AML-193 (cell line): Measurements from ENCODE around the gene CCNY.

Source experiments
- DNase-seq, 2 experiments: peaks; one replicate each; lab custom pipeline; 2025; lab: John Stamatoyannopoulos, UW

Gene CCNY

DNA sequence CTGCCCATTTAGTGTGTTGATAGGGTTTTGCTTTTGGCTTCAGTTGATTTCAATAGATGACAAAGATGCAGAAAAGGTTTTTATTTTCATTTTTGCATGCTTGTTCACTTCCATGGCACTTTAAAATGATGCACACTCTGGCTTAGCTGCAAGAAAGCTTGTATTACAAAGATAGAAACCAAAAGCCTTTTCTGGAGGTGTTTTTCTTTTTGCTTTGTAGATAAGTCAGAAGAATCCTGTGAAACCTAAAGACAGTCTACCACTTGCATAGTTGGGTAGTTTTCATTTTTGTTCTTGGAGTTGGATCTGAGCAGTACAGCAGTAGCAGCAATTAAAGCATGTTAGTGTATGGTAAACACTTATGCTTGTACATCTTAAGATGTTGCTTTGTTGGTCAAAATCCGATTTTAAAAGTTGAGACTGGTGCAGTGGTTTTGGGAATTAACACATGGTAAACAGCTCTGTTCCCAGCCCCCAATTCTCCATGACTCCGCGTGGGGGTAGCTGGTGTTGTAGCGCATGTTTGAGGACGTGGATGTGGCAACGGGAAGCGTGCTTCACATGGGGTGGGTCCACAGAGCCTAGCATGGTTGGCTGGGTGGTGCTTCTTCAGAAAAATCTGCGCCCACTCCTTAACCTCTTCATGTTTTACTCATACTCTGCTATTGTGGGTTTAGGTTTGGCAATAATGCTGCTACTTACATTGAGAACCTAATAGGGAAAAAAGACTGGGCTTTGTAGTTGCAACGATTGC, 19.8 kb downstream of the CCNY start:
- DNase-seq, result no peak

DNA sequence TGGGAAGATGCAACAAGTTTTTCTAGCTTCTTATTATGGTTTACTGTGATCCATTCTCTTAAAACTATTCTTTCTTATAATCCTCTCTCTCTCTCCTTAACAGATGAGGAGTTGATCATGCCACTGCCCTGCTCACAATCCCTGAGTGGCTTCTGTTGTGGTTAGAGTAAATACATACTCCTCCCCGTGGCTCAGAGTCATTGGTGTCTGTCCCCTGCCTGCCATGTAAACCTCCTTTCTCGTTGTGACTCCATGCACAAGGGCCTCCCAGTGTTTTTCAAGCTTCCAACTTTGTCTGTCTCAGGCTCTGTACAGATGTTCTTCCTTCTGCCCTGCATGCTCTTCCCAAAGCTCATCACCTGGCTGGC, 20.4 kb downstream of the CCNY start:
- DNase-seq, result no peak

DNA sequence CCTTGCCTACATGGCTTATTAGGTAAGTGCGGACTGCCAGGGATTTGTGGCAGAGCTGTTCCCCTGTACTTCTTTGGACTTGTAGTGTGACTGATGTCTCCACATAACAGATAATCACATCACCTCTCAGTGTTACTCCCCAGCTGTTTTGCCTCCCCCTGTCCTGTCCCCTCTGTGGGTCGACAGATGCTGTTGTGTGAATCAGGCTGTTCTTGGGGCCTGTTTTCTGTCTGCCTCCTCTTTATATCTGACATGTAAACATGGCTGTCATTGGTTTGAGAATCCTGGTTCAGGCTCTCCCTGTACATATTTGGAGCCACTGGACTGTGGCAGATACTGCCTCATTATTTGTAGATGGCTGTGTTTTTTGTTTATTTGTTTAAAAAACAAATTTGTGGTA, 22.7 kb downstream of the CCNY start:
- no peak for DNase-seq

DNA sequence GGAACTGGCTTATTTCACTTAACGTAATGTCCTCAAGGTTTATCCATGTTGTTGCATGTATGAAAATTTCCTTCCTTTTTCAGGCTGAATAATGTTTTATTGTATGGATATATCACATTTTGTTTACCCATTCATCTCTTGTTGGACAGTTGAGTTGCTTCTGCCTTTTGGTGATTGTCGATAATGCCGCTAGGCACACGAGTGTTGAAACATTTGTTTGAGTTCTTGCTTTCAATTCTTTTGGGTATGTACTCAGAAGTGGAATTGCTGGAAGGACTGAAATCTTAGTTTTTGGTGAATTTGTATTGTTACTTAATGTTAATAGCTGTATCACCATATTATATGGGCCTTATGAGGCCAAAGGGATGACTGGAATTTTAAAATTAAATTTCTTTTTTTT, 23.6 kb downstream of the CCNY start:
- no peak for DNase-seq

DNA sequence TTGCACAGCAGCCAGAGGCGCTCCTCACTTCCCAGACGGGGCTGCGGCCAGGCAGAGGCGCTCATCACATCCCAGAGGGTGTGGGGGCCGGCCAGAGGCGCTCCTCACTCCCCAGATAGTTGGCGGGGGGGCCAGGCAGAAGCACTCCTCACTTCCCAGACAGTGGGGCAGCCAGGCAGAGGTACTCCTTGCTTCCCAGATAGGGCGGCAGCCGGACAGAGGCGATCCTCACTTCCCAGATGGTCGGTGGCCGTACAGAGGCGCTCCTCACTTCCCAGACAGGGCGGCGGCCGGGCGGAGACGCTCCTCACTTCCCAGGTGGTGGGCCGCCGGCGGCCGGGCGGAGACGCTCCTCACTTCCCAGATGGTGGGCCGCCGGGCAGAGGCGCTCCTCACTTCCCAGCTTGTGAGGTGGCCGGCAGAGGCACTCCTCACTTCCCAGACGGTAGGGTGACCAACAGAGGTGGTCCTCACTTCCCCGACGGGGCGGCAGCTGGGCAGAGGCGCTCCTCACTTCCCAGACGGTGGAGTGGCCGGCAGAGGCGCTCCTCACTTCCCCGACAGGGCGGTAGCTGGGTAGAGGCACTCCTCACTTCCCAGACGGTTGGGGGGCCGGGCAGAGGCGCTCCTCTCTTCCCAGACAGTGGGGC, 26.5 kb downstream of the CCNY start:
- DNase-seq, result no peak

DNA sequence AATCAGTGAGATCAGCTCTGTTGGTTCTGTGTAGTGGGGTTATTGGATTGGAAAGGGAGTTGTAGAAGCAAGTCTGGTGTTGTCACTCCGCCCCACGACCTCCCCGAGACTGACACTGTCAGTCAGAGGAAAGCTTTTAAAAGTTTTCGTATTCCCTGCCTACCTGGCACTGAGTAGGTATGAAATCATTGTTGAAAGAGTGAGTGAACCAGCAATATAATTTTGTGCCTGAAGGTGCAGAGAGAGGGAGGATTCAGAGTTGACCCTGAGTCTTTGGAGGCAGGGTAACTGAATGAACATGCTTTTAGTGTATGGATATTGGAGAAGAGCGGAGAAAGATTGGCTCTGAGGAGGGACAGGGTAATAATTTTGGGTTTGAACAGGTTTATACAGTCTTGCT, 27.3 kb downstream of the CCNY start:
- no peak for DNase-seq

DNA sequence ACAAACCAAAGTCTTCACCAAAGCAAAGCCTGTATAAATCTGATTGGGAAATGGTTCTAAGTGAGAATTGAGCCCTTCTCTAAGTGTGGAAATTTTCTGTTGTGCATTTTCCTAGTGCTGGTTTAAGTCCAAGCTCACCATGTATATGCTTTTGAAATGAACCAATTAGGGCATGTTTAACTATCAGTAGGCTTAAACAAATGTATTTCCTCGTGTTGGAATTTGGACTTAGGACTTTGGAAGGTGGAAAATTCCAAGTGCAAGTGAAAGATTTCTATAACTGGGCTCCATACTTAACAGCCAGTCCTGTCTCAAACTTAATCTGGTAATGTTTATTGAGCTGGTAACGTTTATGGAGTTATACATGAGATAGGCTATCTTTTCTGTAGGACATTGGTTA, 28.5 kb downstream of the CCNY start:
- DNase-seq, result no peak

DNA sequence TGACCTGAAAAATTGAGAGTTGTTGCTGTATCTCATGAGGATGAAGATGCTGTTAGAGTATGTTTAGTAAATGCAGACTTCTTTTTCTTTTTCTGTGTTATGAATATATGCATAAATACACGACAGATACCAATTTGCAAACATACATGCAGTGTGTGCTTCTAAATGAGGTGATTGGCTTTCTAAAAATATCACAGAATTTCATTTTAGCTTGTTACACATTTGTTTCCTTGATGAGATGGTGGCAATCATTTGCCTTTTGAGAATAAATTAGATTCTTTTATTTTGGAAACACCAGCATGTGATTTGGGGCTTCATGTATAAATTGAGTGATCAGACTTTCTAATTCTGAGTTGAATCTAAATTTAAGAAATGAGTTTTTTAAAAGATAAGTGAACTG, 29.7 kb downstream of the CCNY start:
- DNase-seq, result no peak

DNA sequence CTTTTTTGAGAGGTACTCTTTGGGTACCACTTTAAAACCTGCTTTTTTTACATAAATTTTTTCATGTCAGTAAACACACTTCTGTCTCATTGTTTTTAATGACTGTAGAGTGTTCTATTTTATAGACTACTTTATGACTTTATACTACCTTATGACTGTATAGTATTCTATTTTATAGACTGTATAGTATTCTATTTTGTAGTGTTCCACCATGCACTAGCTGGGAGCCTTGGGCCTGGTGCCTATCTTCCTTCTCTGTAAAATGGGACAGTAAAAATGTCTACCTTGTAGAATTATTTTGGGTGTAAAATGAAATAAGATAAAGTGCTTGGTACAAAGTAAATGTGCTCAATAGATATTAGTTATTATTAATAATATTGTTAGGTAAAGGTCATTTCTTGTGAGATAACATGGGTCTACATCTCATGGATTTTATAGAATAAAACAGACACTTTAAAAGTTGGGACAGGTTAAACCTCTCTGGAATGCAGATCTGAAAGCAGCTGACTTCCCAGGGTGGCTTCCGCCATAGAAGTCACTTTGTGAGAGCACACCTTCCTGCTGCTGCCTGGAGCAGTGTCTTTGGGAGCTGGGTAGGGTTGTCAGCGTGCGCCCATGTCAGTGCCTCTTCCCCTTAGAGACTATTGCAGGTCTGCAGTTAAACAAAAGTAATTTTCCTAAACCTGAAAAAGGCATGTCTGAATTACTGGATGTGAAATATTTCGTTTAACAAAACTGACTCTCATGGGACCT, 31.0 kb downstream of the CCNY start:
- DNase-seq, result no peak

DNA sequence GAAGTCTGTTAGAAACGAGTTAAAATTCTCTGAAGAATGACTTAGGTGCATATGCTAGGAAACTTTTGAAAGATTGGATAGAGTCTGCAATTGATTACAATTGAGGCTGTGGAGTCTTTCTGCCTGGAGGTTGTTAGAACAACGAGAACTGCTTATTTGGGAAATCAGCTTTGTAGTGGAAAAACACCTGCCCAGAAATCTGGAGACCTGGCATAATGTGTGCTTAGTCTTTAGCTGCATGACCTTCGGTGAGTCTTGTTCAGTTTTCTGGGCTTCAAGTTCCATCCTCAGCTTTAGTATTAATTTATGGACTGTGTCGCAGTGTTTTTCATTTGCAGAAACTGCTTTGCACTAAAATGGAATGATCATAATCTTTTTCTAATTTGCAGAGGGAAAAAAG, 31.7 kb downstream of the CCNY start:
- no peak for DNase-seq

DNA sequence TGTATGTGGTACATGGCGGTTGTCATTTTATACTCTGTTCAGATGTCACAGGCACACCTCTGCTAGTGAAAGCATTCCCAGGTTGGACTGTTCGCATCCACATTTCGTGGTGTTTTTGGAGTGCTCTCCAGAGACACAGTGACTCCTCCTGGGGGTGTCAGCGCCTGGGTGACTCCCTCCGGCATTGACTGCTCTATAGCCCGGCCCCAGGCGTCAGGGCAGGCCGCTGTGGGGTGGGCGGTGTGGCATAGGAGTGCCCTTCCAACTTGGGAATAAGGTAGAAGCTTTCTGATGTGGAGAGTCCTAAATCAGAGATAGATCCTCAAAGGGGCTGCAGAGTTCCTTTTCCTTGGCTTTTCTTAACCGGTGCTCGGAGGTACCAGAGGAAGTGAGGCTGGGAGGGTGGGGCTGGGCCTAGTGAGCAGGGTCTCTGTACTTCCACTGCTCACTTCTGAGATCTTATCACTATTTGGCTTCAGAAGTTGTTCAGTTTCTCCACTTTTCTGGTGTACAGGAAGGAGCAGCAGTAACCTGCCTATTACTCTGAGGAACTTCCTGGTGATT, 32.3 kb downstream of the CCNY start:
- no peak for DNase-seq

DNA sequence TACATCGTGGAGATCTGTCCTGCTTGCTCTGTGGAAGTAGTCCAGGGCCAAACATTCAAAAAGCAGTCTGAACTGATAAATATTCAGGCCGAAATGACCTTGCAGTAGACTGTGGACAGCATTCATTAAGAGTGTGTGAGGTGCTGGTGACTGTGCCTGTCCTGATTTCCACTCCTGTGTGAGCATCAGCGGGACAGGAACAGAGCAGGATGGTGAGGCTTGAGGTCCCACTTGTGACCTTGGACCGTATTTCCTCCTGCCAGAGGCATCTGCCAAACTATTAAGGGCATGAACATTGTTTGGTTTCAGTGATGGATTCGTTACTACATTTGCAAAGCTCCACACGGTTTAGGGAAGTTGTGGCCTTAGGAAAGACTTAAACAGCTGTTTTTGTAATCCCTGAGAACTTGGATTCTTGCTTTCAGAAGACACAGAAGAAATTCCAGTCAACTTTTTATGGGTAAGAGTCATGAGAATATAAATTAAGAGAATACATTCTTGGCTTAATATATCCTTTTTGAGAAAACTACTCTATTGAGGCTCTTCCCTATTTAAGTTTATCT, 32.8 kb downstream of the CCNY start:
- DNase-seq, result peak; percentile 36 to 44

DNA sequence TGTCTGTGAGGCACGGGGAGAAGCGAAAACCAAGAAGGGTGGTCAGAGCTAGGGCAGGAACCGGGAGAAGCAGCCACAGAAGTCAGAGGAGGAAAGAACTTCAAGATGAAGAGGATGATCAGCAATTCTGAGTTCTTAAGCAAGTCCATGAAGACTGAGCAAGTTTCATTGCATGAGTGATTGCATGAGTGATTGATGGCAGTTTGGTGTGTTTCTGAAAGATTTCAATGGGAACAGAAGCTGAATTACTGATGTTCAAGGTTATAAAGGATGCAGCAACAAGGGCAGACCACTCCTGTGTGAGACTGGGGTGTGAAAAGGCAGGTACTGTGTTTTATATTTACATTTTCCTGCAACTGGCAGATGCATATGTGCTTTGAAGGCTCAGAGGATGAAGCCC, 35.4 kb downstream of the CCNY start:
- DNase-seq, result no peak

DNA sequence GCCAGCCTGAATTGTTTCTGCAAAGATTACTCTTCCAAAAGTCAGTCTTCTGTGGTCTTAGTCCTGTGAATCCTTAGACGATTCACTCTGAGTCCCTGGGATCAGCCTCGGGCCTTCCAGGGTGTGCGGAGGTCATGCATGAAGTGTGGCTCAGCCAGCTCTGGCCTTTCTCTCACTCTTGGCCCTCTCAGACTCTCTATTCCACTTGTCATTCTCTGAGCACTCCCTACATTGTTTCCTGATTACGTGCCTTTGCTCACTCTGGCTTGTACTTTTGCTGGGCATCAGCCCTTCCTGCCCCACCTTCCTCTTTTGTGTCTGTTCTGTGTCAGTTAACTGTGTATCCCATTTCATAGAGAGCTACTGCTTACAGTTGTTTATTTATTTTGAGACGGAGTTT, 36.0 kb downstream of the CCNY start:
- DNase-seq, result peak; percentile 29 to 33

DNA sequence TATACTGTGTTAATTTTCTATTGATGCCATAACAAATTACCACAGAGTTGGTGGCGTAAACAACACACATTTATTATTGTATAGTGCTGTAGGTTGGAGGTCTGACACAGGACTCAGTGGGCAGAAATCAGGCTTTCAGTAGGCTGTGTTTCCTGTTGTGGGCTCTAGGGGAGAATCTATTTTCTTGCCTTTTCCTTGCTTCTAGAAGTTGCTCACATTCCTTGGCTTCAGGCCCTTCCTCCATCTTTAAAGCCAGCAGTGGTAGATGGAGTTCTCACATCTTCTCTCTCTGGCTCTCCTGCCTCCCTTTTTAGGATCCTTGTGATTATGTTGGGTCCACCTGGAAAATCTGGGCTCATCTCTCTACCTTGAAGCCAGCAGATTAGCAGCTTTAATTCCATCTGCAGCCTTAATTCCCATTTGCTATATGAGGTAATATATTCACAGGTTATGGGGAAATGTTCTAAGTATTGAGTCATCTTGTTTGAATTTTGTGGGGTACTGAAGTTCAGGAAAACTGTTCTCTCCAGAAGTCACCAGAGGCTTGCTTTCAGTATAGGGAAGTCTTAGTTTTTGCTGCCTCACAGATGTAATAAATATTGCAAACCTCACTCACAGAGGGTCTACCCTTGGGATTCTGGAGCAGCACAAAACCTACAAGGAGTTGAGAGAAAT, 38.9 kb downstream of the CCNY start:
- no peak for DNase-seq

DNA sequence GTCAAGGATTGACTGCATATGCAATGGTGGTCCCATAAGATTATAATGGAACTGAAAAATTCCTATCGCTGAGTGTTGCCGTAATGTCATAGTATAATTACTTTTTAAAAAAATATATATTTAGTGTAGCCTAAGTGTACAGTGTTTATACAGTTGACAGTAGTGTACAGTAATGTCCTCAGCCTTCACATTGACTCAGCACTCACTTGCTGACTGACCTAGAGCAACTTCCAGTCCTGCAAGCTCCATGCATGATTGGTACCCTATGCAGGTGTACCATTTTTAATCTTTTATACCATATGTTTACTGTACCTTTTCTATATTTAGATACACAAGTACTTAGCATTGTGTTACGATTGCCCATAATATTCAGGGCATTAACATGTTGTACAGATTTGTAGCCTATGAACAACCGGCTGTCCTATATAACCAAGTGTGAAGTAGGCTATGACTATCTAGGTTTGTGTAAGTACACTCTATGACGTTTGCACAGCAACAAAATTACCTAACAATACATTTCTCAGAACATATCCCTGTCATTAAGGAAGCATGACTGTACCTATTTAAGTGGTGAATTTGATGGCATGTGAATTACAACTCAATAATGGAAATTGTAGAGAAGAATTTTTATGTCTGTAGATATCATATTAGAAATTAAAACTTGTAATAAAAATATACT, 40.9 kb downstream of the CCNY start:
- no peak for DNase-seq

DNA sequence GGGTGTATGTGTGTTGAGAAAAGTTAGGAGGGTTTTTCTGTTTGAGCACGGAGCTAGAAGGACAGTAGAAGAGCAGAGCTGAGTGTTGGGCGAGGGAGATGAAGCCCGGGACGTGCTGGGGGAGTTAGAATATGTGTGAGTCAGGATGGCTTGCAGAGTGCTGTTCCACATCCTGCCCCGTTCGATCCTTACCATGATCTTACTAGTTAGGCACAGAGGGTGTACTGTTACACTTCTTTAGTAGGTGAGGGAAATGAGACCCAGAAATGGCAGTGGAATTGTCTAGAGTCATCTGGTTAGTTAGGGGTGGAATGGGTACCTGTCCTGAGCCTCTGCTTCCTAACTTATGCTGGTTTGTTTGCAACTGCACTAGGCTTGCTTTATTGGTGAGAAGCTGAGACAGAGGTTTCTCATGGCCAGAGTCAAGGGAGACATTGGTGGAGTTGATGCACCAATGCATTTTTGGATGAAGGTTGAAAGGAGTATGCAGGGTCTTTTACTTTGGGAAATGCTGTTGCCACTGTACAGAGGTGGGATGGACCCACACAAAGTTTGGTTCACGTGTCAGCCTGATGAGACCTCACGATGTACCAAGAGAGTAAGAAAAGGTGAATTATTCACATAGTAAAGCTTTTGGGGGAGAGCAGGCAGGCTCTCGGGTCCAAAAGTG, 42.4 kb downstream of the CCNY start:
- no peak for DNase-seq

DNA sequence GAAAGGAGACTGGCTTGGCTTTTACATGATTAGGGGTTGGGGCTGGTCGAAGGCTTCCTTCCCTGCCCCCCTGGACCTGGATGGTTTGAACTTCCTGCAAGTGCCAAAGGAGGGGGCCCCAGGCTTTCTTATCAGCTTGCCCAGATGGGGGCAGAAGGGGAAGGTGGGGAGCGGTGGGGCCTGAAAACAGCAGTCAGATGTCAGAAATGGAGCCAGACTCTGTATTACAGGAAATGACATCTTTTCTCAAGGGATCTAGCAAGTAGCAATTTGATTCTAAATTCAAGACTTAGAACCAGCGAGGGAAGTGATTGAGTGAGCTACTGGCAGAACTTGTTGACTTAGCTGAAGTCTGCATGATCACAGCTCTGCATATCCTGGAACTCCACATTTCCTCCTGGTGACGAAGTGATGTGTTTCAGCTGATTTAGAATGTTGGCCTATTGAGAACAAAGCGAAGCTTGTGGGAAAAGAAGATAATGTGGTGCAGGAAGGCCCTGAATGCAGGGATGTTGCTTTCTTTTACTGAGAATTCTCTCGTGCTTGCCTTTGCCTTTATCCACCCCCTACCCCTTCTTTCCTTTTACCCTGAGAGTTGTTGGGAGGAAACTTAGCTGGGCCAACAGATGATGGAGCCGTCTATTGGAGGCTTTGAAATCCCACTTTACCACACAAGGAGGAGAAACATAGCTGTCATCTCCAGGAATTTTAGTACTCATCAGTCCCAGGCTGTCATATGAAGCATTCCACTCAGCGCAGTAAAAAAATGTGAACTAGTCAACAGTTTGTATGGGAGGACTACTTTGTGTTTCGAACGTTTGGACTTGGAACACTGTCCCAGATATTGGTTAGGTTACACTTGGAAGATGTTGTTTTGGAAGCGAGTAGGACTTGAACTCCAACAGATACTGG, 43.2 kb downstream of the CCNY start:
- DNase-seq, result no peak

DNA sequence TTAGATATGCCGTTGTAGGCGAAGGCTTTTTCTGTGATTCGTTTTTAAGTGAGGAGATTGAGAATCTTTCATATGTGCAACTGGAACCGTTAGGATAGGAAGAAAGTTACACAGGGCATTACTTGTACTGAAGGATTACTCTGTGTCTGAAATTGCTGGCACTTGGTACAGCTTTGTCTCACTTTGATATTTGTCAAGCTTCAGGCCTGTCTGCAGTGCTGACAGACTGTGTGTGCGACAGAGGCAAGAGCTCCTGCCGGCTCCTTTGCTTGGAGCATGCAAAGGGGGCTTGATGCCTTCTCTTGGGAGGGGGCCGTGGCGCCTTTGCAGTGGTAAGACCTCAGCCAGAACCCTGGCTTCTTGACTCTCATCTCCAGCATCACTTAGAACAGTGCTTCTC, 45.8 kb downstream of the CCNY start:
- DNase-seq, result no peak
